Stimulated activated CD4-positive, alpha-beta T cell treated with anti-CD3 and anti-CD28 coated beads, Interleukin-1b, Interleukin-23, amount 100 ng/mL, for 24 hours (primary cell): Measurements from ENCODE around the gene GFRA4.

Experiments
- DNase-seq, 4 experiments: peaks; one replicate each; pipeline ENCODE4 v3.0.0-alpha.2; 2020; ENCODE audit warnings: low read depth in 4 of 4, low spot score in 1 of 4

The GFRA4 gene

GRCh38 chr20:3655131-3655405 is 8.1 kb downstream of the GFRA4 start:
- no peak for DNase-seq

- no peak for DNase-seq
Measured at GRCh38 chr20:3654326-3655130, 8.7 kb downstream of the GFRA4 start.

- DNase-seq, result no peak
Measured at GRCh38 chr20:3653921-3654320, 9.3 kb downstream of the GFRA4 start.

- DNase-seq, result no peak
Measured at GRCh38 chr20:3652676-3653596, 10.3 kb downstream of the GFRA4 start.

GRCh38 chr20:3652221-3652620 is 11.0 kb downstream of the GFRA4 start:
- DNase-seq, result no peak

GRCh38 chr20:3651204-3651962 is 11.8 kb downstream of the GFRA4 start:
- no peak for DNase-seq

- DNase-seq, result no peak
Measured at GRCh38 chr20:3648951-3649350, 14.2 kb downstream of the GFRA4 start.

- DNase-seq, result no peak
Measured at GRCh38 chr20:3647473-3647872, 15.7 kb downstream of the GFRA4 start.

- no peak for DNase-seq
Measured at GRCh38 chr20:3646651-3647050, 16.5 kb downstream of the GFRA4 start.

- DNase-seq, result no peak
Measured at GRCh38 chr20:3646067-3646440, 17.1 kb downstream of the GFRA4 start.

GRCh38 chr20:3645309-3646066 is 17.7 kb downstream of the GFRA4 start:
- DNase-seq, result no peak

- DNase-seq, result no peak
Measured at GRCh38 chr20:3640259-3640658, 22.9 kb downstream of the GFRA4 start.

- DNase-seq, result no peak
Measured at GRCh38 chr20:3635346-3635745, 27.9 kb downstream of the GFRA4 start.

GRCh38 chr20:3633913-3634478 is 29.2 kb downstream of the GFRA4 start:
- DNase-seq, result no peak

- no peak for DNase-seq
Measured at GRCh38 chr20:3632311-3633004, 30.7 kb downstream of the GFRA4 start.

GRCh38 chr20:3631534-3631933 is 31.7 kb downstream of the GFRA4 start:
- no peak for DNase-seq

- DNase-seq, result no peak
Measured at GRCh38 chr20:3630429-3630828, 32.8 kb downstream of the GFRA4 start.

GRCh38 chr20:3629893-3630292 is 33.3 kb downstream of the GFRA4 start:
- no peak for DNase-seq

GRCh38 chr20:3628502-3629314 is 34.5 kb downstream of the GFRA4 start:
- no peak for DNase-seq
